GM12878 (cell line): ENCODE measurements around the gene CBFA2T3. TPM values are rescaled to one million over a fixed set of nuclear protein-coding genes. Genes with fewer than 3 reads are reported as not detected.

Experiments used
- ATAC-seq: fragments of 200-7000 bp; cut with Tn5 transposase; 3 replicates; pipeline ENCODE4 v1.9.1; 2020; ENCODE audit warnings: mild to moderate bottlenecking, moderate library complexity
- BruUV-seq: library from RNA; stranded (reverse); fragments of 400-500 nt; replicated peaks from 2 replicates; lab custom pipeline; 2021; lab: Mats Ljungman, UMichigan
- CTCF ChIA-PET: fragments of 300-600 bp; sonication (Branson Sonifier 250); formaldehyde crosslinking; extraction: SDS; loops from one replicate; lab custom pipeline; 2021; ENCODE audit warnings: inconsistent platforms; lab: Yijun Ruan, JAX
- POLR2A ChIA-PET: fragments of 350-600 bp; formaldehyde crosslinking; extraction: SDS; loops from one replicate; lab custom pipeline; 2021; ENCODE audit warnings: inconsistent platforms; lab: Charles Lee
- RAD21 ChIA-PET: fragments of 300-600 bp; sonication (Branson Sonifier 250); formaldehyde crosslinking; loops from one replicate; lab custom pipeline; 2023; ENCODE audit warnings: antibody characterized with exemption; ENCODE audit not compliant: unreplicated experiment; lab: Charles Lee
- SMC1A ChIA-PET: fragments of 300-600 bp; sonication (Branson Sonifier 250); formaldehyde crosslinking; loops from one replicate; lab custom pipeline; 2023; ENCODE audit not compliant: unreplicated experiment, uncharacterized antibody; lab: Charles Lee
- DNase-seq: peaks from one replicate; pipeline ENCODE4 v3.0.0-alpha.2; 2011; ENCODE audit warnings: low read depth, low spot score
- FAIRE-seq: peaks from 3 replicates; lab custom pipeline; 2011; peaks lifted over from hg19 to GRCh38; lab: Jason Lieb, UNC
- H2AFZ ChIP-seq: 2 replicates; pipeline ENCODE4 v1.6.0; 2011; ENCODE audit warnings: low read depth, low read length, control low read depth; ENCODE audit not compliant: control insufficient read depth
- H3K27ac ChIP-seq: 2 replicates; pipeline ENCODE4 v1.5.1; 2011; ENCODE audit warnings: control low read depth; ENCODE audit not compliant: control insufficient read depth, insufficient read depth
- H3K27me3 ChIP-seq, 2 experiments: replicated peaks in 1 of 2; 2 replicates each; pipeline versions ENCODE4 v1.6.0 to v1.6.1; 2011; ENCODE audit warnings: low read length in 1 of 2; ENCODE audit not compliant: control insufficient read depth in 2 of 2, insufficient read depth in 2 of 2
- H3K36me3 ChIP-seq, 2 experiments: 2 replicates each; pipeline ENCODE4 v1.5.1; 2011; ENCODE audit warnings: low read length in 1 of 2; ENCODE audit not compliant: control insufficient read depth in 2 of 2, insufficient read depth in 2 of 2
- H3K4me1 ChIP-seq: 2 replicates; pipeline ENCODE4 v1.6.1; 2011; ENCODE audit warnings: mild to moderate bottlenecking, low read length, moderate library complexity, mixed read lengths; ENCODE audit not compliant: control insufficient read depth, insufficient read depth
- H3K4me2 ChIP-seq: 2 replicates; pipeline ENCODE4 v1.6.0; 2011; ENCODE audit warnings: control low read depth; ENCODE audit not compliant: control insufficient read depth, insufficient read depth
- H3K4me3 ChIP-seq: fragments of 200-600 bp; sonication (generic); 2 replicates; pipeline ENCODE4 v1.5.1; 2016
- H3K79me2 ChIP-seq: 2 replicates; pipeline ENCODE4 v1.6.0; 2011; ENCODE audit warnings: low read length; ENCODE audit not compliant: control insufficient read depth, insufficient read depth
- H3K9ac ChIP-seq: 2 replicates; pipeline ENCODE4 v1.8.0; 2011; ENCODE audit warnings: low read length, control low read depth, mixed read lengths; ENCODE audit not compliant: control insufficient read depth, insufficient read depth
- H3K9me3 ChIP-seq: replicated peaks from 3 replicates; pipeline ENCODE4 v1.5.1; 2011; ENCODE audit warnings: mild to moderate bottlenecking, low read length; ENCODE audit not compliant: control insufficient read depth, insufficient read depth
- H4K20me1 ChIP-seq: 2 replicates; pipeline ENCODE4 v1.6.0; 2011; ENCODE audit not compliant: control insufficient read depth, insufficient read depth
- EP300 ChIP-seq, 2 experiments: fragments of 150-350 bp in 1 of 2; IDR thresholded peaks; 2 replicates each; pipeline ENCODE4 v1.6.1; 2011 to 2012; ENCODE audit warnings: low read depth in 2 of 2, low read length in 2 of 2, borderline replicate concordance in 1 of 2, improper control_type of control experiment in 1 of 2, inconsistent platforms in 1 of 2; ENCODE audit not compliant: control insufficient read depth in 1 of 2
- HCFC1 ChIP-seq: fragments of 150-350 bp; IDR thresholded peaks from 2 replicates; pipeline ENCODE4 v1.6.1; 2014; ENCODE audit warnings: low read length
- MEF2A ChIP-seq: IDR thresholded peaks from 2 replicates; pipeline ENCODE4 v1.6.1; 2011; ENCODE audit warnings: low read depth, mild to moderate bottlenecking, low read length, moderate library complexity; ENCODE audit not compliant: insufficient read depth
- MEF2B ChIP-seq: fragments of 450-650 bp; IDR thresholded peaks from 2 replicates; pipeline ENCODE4 v1.6.1; 2018; ENCODE audit warnings: mild to moderate bottlenecking, moderate library complexity; ENCODE audit not compliant: partially characterized antibody, poor library complexity, severe bottlenecking
- NFIC ChIP-seq: IDR thresholded peaks from 2 replicates; pipeline ENCODE4 v1.6.1; 2012; ENCODE audit warnings: low read depth, mild to moderate bottlenecking, inconsistent platforms, low read length, moderate library complexity
- TAF1 ChIP-seq: IDR thresholded peaks from 2 replicates; pipeline ENCODE4 v1.6.1; 2011; ENCODE audit warnings: mild to moderate bottlenecking, low read depth, low read length, borderline replicate concordance
- TARDBP ChIP-seq: IDR thresholded peaks from 2 replicates; pipeline ENCODE4 v1.6.1; 2016; ENCODE audit warnings: borderline replicate concordance
- ZNF384 ChIP-seq: IDR thresholded peaks from 2 replicates; pipeline ENCODE4 v1.6.1; 2012; ENCODE audit warnings: low read depth, mild to moderate bottlenecking, low read length, improper control_type of control experiment, borderline replicate concordance
- WGBS: methylation state at CpG from one replicate; pipeline ENCODE4 v1.1.6; 2016; ENCODE audit warnings: low lambda C conversion rate; ENCODE audit not compliant: insufficient replicate concordance, insufficient coverage; ENCODE audit errors: missing lambda C conversion rate; 5-methylcytosine and 5-hydroxymethylcytosine counted together
- in situ Hi-C: fragments of 300-500 bp; cut with MboI; formaldehyde crosslinking; loops from 9 replicates; pipeline ENCODE4 v1.14.3; 2018; ENCODE audit warnings: mixed read lengths
- intact Hi-C: fragments of 100-400 bp; cut with micrococcal nuclease; formaldehyde crosslinking; loops from one replicate; pipeline ENCODE4 v1.14.2; 2022; ENCODE audit not compliant: unreplicated experiment
- polyA plus RNA-seq, 11 experiments: library from polyadenylated mRNA; depleted of rRNA in 4 of 11; unstranded in 6 of 11; stranded (reverse) in 5 of 11; fragments of >200 nt; fragmentation: Nextera tagmentation in 4 of 11; fragmentation: Illumina TruSeq in 1 of 11; extraction: Ambion mirVana in 4 of 11; extraction: Trizol in 1 of 11; gene quantifications; 1 replicate in 1 of 11; 2 replicates in 10 of 11; pipeline versions ENCODE4 v1.2.1 to v1.2.3, GENCODE V29; 2011 to 2016; ENCODE audit warnings: inconsistent platforms in 2 of 11, missing spikeins in 2 of 11, low read depth in 1 of 11
- total RNA-seq, 4 experiments: library from RNA; depleted of rRNA in 3 of 4; stranded (reverse); fragments of >200 nt in 3 of 4; fragmentation: Illumina TruSeq in 1 of 4; extraction: Trizol in 1 of 4; gene quantifications; 2 replicates each; pipeline versions ENCODE4 v1.2.1 to v1.2.3, GENCODE V29; 2013 to 2021
- TF ChIP-seq, protein P1 (sequence below): IDR thresholded peaks from 2 replicates; pipeline ENCODE4 v1.6.1; 2012; ENCODE audit warnings: low read depth, low read length, improper control_type of control experiment
- TF ChIP-seq, protein P2 (sequence below): fragments of 450-650 bp; IDR thresholded peaks from 2 replicates; pipeline ENCODE4 v1.6.1; 2017; ENCODE audit warnings: low read depth, mild to moderate bottlenecking, moderate library complexity
- TF ChIP-seq, protein P3 (sequence below): IDR thresholded peaks from 2 replicates; pipeline ENCODE4 v1.6.1; 2011; ENCODE audit warnings: low read depth, low read length, improper control_type of control experiment, borderline replicate concordance

The CBFA2T3 gene
- total and polyA plus RNA-seq, 10 of the 15 experiments (the other 5 are each of a cell fraction or from before 2014, with no cell fraction given), result 0.69 to 42.6 (median 4.5) TPM

DNA sequence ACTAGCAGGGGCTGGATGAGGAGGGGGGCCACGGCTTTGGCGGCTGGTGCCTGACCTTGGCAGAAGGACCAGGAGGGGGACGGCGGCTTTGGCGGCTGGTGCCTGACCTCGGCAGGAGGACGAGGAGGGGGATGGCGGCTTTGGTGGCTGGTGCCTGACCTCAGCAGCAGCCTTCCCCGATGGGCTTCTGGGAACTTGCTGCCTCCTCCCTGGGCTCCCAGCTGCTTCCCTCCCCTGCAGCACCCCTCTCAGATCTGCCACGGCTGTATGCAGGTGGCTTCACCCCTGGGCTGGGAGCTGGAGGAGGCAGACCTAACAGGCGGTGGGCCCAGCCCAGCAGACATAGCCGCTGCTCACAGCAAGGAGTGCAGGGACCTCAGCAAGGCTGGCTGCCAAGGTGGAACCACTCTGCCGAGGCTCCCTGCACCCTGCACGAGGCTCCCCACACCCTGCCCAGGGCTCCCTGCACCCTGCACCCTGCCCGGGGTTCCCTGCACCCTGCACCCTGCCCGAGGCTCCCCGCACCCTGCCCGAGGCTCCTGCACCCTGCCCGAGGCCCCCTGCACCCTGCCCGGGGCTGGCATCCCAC is 38.4 kb upstream of the CBFA2T3 start (continued):
- TF ChIP-seq, protein P1, sequence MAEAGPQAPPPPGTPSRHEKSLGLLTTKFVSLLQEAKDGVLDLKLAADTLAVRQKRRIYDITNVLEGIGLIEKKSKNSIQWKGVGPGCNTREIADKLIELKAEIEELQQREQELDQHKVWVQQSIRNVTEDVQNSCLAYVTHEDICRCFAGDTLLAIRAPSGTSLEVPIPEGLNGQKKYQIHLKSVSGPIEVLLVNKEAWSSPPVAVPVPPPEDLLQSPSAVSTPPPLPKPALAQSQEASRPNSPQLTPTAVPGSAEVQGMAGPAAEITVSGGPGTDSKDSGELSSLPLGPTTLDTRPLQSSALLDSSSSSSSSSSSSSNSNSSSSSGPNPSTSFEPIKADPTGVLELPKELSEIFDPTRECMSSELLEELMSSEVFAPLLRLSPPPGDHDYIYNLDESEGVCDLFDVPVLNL, result no peak
- TF ChIP-seq TARDBP (no peak), MEF2A (no peak), MEF2B (no peak), ZNF384 (no peak)
- TF ChIP-seq, protein P2, sequence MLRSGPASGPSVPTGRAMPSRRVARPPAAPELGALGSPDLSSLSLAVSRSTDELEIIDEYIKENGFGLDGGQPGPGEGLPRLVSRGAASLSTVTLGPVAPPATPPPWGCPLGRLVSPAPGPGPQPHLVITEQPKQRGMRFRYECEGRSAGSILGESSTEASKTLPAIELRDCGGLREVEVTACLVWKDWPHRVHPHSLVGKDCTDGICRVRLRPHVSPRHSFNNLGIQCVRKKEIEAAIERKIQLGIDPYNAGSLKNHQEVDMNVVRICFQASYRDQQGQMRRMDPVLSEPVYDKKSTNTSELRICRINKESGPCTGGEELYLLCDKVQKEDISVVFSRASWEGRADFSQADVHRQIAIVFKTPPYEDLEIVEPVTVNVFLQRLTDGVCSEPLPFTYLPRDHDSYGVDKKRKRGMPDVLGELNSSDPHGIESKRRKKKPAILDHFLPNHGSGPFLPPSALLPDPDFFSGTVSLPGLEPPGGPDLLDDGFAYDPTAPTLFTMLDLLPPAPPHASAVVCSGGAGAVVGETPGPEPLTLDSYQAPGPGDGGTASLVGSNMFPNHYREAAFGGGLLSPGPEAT, result no peak
- TF ChIP-seq, all 136 proteins: peak for 0

DNA sequence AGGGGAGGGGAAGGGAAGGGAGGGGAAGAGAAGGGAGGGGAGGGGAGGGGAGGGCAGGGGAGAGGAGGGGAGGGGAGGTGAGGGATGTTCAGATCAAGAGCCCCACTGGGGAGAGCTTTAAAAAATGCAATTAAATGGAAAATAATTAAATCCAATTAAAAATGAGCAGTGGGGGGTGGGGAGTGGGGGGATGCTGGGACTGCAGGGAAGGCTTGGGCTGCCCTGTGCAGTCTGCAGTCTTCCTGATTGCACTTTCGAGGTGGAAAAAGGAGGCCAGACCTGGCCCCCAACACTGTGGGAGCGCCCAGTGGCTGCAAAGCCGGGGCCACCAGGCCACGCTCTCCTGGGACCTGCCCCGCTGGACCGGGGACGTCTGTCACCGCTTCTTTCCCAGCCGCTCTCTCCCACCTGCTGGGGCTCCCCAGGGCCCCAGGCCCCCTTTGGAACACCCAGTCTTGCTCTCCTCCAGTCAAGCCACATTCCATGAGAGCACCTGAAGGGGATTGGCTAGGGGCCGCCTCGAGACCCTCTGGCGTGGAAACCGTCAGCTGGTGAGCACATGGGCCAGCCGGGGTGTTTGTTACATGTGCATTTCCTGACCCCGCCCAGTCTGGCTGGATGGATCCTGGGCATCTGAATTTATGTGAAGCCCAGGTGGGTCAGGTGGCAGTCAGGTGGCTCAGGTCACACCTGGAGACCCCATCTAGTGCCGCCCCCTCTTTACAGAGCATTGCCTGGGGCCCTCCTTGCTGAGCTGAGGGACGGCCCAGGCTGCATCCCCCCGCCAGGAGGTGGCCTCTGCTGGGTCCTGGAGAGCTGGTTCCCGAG is 37.6 kb upstream of the CBFA2T3 start:
- ATAC-seq (no peak), FAIRE-seq (no peak), DNase-seq (no peak)
- Histone ChIP-seq H3K4me2 (no peak overlapping the region), H3K4me3 (no peak overlapping the region), H3K27me3 (peaks cover 0 to 4% of the 10 kb centered on the region in 2 experiments; a peak in 2 of 4 replicates), H2AFZ (no peak overlapping the region), H3K9ac (no peak overlapping the region), H4K20me1 (no peaks in the 10 kb centered on the region), H3K4me1 (no peaks in the 10 kb centered on the region), H3K27ac (no peak overlapping the region), H3K36me3 (no peaks in the 10 kb centered on the region), H3K79me2 (no peaks in the 10 kb centered on the region), H3K9me3 (peaks cover 2% of the 10 kb centered on the region; the same call in 1 of the 3 replicates)
- TF ChIP-seq, protein P3, sequence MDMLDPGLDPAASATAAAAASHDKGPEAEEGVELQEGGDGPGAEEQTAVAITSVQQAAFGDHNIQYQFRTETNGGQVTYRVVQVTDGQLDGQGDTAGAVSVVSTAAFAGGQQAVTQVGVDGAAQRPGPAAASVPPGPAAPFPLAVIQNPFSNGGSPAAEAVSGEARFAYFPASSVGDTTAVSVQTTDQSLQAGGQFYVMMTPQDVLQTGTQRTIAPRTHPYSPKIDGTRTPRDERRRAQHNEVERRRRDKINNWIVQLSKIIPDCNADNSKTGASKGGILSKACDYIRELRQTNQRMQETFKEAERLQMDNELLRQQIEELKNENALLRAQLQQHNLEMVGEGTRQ, result no peak
- TF ChIP-seq HCFC1, result no peak
- no peak for TF ChIP-seq TAF1
- TF ChIP-seq EP300 (IDR thresholded peaks at IDR 0.05; ENCODE audit: borderline replicate concordance in 1 of 2, control insufficient read depth in 1 of 2, low read depth in 2 of 2, low read length in 2 of 2), result no peak
- TF ChIP-seq NFIC, result no peak
- POLR2A ChIA-PET, result no interaction called here
- RAD21 ChIA-PET, result no interaction called here
- BruUV-seq, result no TSS peak
- SMC1A ChIA-PET, result no interaction called here
- intact Hi-C loops (no loop called here), in situ Hi-C loops (no loop called here)
- CTCF ChIA-PET, result no interaction called here
- WGBS, result 45% methylated on average over 19 of the region's 19 CpGs
